ENCODE data around the gene SPPL3.

Gene SPPL3

GRCh38 chr12:120851444-120851843, 52.7 kb downstream of the SPPL3 start:
- Histone ChIP-seq H3K9ac (ENCODE audit: low read length) (no peak overlapping the region), H3K27me3 (ENCODE audit: control insufficient read depth, insufficient read depth, low read length) (no peaks in the 10 kb centered on the region), H3K4me1 (ENCODE audit: control insufficient read depth, low read depth, low read length) (peaks cover 7% of the 10 kb centered on the region), H3K36me3 (ENCODE audit: control insufficient read depth, low read depth, low read length) (no peaks in the 10 kb centered on the region), H3K9me3 (ENCODE audit: control insufficient read depth, low read depth, low read length) (no peaks in the 10 kb centered on the region), H3K4me3 (ENCODE audit: low read length) (no peak overlapping the region), H3K27ac (ENCODE audit: low read length) (no peak overlapping the region)

- no peak overlapping the region for H3K4me3 ChIP-seq (ENCODE audit: low read length)
- no peaks in the 10 kb centered on the region for H3K27me3 ChIP-seq (ENCODE audit: control insufficient read depth, insufficient read depth, low read length)
- no peak overlapping the region for H3K9ac ChIP-seq (ENCODE audit: low read length)
- H3K9me3 ChIP-seq (ENCODE audit: control insufficient read depth, low read depth, low read length): no peaks in the 10 kb centered on the region
- peaks cover 4% of the 10 kb centered on the region for H3K4me1 ChIP-seq (ENCODE audit: control insufficient read depth, low read depth, low read length)
- H3K36me3 ChIP-seq (ENCODE audit: control insufficient read depth, low read depth, low read length): no peaks in the 10 kb centered on the region
- H3K27ac ChIP-seq (ENCODE audit: low read length): no peak overlapping the region
These were observed 54.4 kb downstream of the SPPL3 start for GRCh38 chr12:120849765-120850164.

GRCh38 chr12:120847814-120848213, 56.3 kb downstream of the SPPL3 start:
- Histone ChIP-seq H3K27ac (ENCODE audit: low read length) (no peak overlapping the region), H3K4me3 (ENCODE audit: low read length) (no peak overlapping the region), H3K36me3 (ENCODE audit: control insufficient read depth, low read depth, low read length) (no peaks in the 10 kb centered on the region), H3K4me1 (ENCODE audit: control insufficient read depth, low read depth, low read length) (peaks cover 4% of the 10 kb centered on the region), H3K9me3 (ENCODE audit: control insufficient read depth, low read depth, low read length) (no peaks in the 10 kb centered on the region), H3K9ac (ENCODE audit: low read length) (no peak overlapping the region), H3K27me3 (ENCODE audit: control insufficient read depth, insufficient read depth, low read length) (no peaks in the 10 kb centered on the region)

GRCh38 chr12:120847392-120847791, 56.8 kb downstream of the SPPL3 start:
- H3K4me1 ChIP-seq (ENCODE audit: control insufficient read depth, low read depth, low read length): peaks cover 4% of the 10 kb centered on the region

GRCh38 chr12:120846721-120847120, 57.4 kb downstream of the SPPL3 start:
- Histone ChIP-seq H3K27me3 (ENCODE audit: control insufficient read depth, insufficient read depth, low read length) (no peaks in the 10 kb centered on the region), H3K27ac (ENCODE audit: low read length) (no peak overlapping the region), H3K4me3 (ENCODE audit: low read length) (no peak overlapping the region), H3K36me3 (ENCODE audit: control insufficient read depth, low read depth, low read length) (no peaks in the 10 kb centered on the region), H3K9me3 (ENCODE audit: control insufficient read depth, low read depth, low read length) (no peaks in the 10 kb centered on the region), H3K4me1 (ENCODE audit: control insufficient read depth, low read depth, low read length) (peaks cover 4% of the 10 kb centered on the region), H3K9ac (ENCODE audit: low read length) (no peak overlapping the region)

More at GRCh38 chr12:120847392-120847791, 56.8 kb downstream of the SPPL3 start:
- no peak overlapping the region for H3K9ac ChIP-seq (ENCODE audit: low read length)
- no peak overlapping the region for H3K4me3 ChIP-seq (ENCODE audit: low read length)
- no peaks in the 10 kb centered on the region for H3K27me3 ChIP-seq (ENCODE audit: control insufficient read depth, insufficient read depth, low read length)
- H3K27ac ChIP-seq (ENCODE audit: low read length): no peak overlapping the region
- no peaks in the 10 kb centered on the region for H3K9me3 ChIP-seq (ENCODE audit: control insufficient read depth, low read depth, low read length)
- no peaks in the 10 kb centered on the region for H3K36me3 ChIP-seq (ENCODE audit: control insufficient read depth, low read depth, low read length)

GRCh38 chr12:120845696-120846095, 58.5 kb downstream of the SPPL3 start:
- Histone ChIP-seq H3K27ac (ENCODE audit: low read length) (no peak overlapping the region), H3K9me3 (ENCODE audit: control insufficient read depth, low read depth, low read length) (no peaks in the 10 kb centered on the region), H3K36me3 (ENCODE audit: control insufficient read depth, low read depth, low read length) (no peaks in the 10 kb centered on the region), H3K9ac (ENCODE audit: low read length) (no peak overlapping the region), H3K27me3 (ENCODE audit: control insufficient read depth, insufficient read depth, low read length) (no peaks in the 10 kb centered on the region), H3K4me3 (ENCODE audit: low read length) (no peak overlapping the region), H3K4me1 (ENCODE audit: control insufficient read depth, low read depth, low read length) (peaks cover 4% of the 10 kb centered on the region)

GRCh38 chr12:120844768-120845449, 59.2 kb downstream of the SPPL3 start:
- Histone ChIP-seq H3K4me1 (ENCODE audit: control insufficient read depth, low read depth, low read length) (peaks cover 3% of the 10 kb centered on the region), H3K9me3 (ENCODE audit: control insufficient read depth, low read depth, low read length) (no peaks in the 10 kb centered on the region)

GRCh38 chr12:120844297-120844696, 59.9 kb downstream of the SPPL3 start:
- Histone ChIP-seq H3K4me1 (ENCODE audit: control insufficient read depth, low read depth, low read length) (no peaks in the 10 kb centered on the region), H3K4me3 (ENCODE audit: low read length) (no peak overlapping the region), H3K9ac (ENCODE audit: low read length) (no peak overlapping the region), H3K27ac (ENCODE audit: low read length) (no peak overlapping the region), H3K27me3 (ENCODE audit: control insufficient read depth, insufficient read depth, low read length) (no peaks in the 10 kb centered on the region), H3K9me3 (ENCODE audit: control insufficient read depth, low read depth, low read length) (no peaks in the 10 kb centered on the region), H3K36me3 (ENCODE audit: control insufficient read depth, low read depth, low read length) (no peaks in the 10 kb centered on the region)

More at GRCh38 chr12:120844768-120845449, 59.2 kb downstream of the SPPL3 start:
- H3K27me3 ChIP-seq (ENCODE audit: control insufficient read depth, insufficient read depth, low read length): no peaks in the 10 kb centered on the region
- no peak overlapping the region for H3K9ac ChIP-seq (ENCODE audit: low read length)
- H3K36me3 ChIP-seq (ENCODE audit: control insufficient read depth, low read depth, low read length): no peaks in the 10 kb centered on the region
- no peak overlapping the region for H3K27ac ChIP-seq (ENCODE audit: low read length)
- no peak overlapping the region for H3K4me3 ChIP-seq (ENCODE audit: low read length)

- no peaks in the 10 kb centered on the region for H3K9me3 ChIP-seq (ENCODE audit: control insufficient read depth, low read depth, low read length)
These were observed 60.7 kb downstream of the SPPL3 start for GRCh38 chr12:120843472-120843871.

GRCh38 chr12:120842595-120842994, 61.6 kb downstream of the SPPL3 start:
- Histone ChIP-seq H3K9me3 (ENCODE audit: control insufficient read depth, low read depth, low read length) (no peaks in the 10 kb centered on the region), H3K9ac (ENCODE audit: low read length) (no peak overlapping the region), H3K4me3 (ENCODE audit: low read length) (no peak overlapping the region), H3K36me3 (ENCODE audit: control insufficient read depth, low read depth, low read length) (no peaks in the 10 kb centered on the region), H3K27me3 (ENCODE audit: control insufficient read depth, insufficient read depth, low read length) (no peaks in the 10 kb centered on the region), H3K4me1 (ENCODE audit: control insufficient read depth, low read depth, low read length) (no peaks in the 10 kb centered on the region), H3K27ac (ENCODE audit: low read length) (no peak overlapping the region)

More at GRCh38 chr12:120843472-120843871, 60.7 kb downstream of the SPPL3 start:
- Histone ChIP-seq H3K27me3 (ENCODE audit: control insufficient read depth, insufficient read depth, low read length) (no peaks in the 10 kb centered on the region), H3K4me3 (ENCODE audit: low read length) (no peak overlapping the region), H3K27ac (ENCODE audit: low read length) (no peak overlapping the region), H3K36me3 (ENCODE audit: control insufficient read depth, low read depth, low read length) (no peaks in the 10 kb centered on the region), H3K9ac (ENCODE audit: low read length) (no peak overlapping the region), H3K4me1 (ENCODE audit: control insufficient read depth, low read depth, low read length) (no peaks in the 10 kb centered on the region)

GRCh38 chr12:120841525-120841924, 62.6 kb downstream of the SPPL3 start:
- no peak overlapping the region for H3K9ac ChIP-seq (ENCODE audit: low read length)
- H3K4me1 ChIP-seq (ENCODE audit: control insufficient read depth, low read depth, low read length): no peaks in the 10 kb centered on the region
- H3K4me3 ChIP-seq (ENCODE audit: low read length): no peak overlapping the region
- H3K9me3 ChIP-seq (ENCODE audit: control insufficient read depth, low read depth, low read length): no peaks in the 10 kb centered on the region
- no peak overlapping the region for H3K27ac ChIP-seq (ENCODE audit: low read length)
- no peaks in the 10 kb centered on the region for H3K27me3 ChIP-seq (ENCODE audit: control insufficient read depth, insufficient read depth, low read length)
- no peaks in the 10 kb centered on the region for H3K36me3 ChIP-seq (ENCODE audit: control insufficient read depth, low read depth, low read length)

GRCh38 chr12:120839503-120839902, 64.7 kb downstream of the SPPL3 start:
- Histone ChIP-seq H3K27ac (ENCODE audit: low read length) (no peak overlapping the region), H3K4me1 (ENCODE audit: control insufficient read depth, low read depth, low read length) (no peaks in the 10 kb centered on the region), H3K9ac (ENCODE audit: low read length) (no peak overlapping the region), H3K27me3 (ENCODE audit: control insufficient read depth, insufficient read depth, low read length) (no peaks in the 10 kb centered on the region), H3K36me3 (ENCODE audit: control insufficient read depth, low read depth, low read length) (no peaks in the 10 kb centered on the region), H3K9me3 (ENCODE audit: control insufficient read depth, low read depth, low read length) (no peaks in the 10 kb centered on the region), H3K4me3 (ENCODE audit: low read length) (no peak overlapping the region)
